ENCODE measurements around the gene SNTG2.

Gene SNTG2

DNA sequence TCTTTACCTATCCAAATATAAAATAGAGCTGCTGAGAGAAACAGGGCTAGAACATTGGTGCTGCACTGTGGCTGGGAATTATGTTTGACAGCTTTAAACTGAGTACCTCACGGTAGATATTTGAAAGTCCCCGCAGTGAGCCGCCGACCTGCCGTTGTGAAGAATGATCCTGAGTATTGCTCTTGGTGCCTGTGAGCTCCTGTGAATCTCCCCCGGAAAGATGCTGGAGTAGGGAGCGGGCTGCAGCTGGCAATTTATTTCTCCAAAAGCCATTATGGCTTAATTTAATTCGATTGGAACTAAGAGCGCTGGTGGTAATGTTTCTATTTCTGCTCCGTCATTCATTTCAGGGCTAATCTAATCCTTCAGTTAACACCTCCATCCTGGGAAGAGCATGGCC, 333.2 kb downstream of the SNTG2 start:
- no peak for ATAC-seq
- TF ChIP-seq SNAI2 (CRISPR knock-in tag; IDR thresholded peaks at IDR 0.05) = no peak
- TF ChIP-seq, protein P1, sequence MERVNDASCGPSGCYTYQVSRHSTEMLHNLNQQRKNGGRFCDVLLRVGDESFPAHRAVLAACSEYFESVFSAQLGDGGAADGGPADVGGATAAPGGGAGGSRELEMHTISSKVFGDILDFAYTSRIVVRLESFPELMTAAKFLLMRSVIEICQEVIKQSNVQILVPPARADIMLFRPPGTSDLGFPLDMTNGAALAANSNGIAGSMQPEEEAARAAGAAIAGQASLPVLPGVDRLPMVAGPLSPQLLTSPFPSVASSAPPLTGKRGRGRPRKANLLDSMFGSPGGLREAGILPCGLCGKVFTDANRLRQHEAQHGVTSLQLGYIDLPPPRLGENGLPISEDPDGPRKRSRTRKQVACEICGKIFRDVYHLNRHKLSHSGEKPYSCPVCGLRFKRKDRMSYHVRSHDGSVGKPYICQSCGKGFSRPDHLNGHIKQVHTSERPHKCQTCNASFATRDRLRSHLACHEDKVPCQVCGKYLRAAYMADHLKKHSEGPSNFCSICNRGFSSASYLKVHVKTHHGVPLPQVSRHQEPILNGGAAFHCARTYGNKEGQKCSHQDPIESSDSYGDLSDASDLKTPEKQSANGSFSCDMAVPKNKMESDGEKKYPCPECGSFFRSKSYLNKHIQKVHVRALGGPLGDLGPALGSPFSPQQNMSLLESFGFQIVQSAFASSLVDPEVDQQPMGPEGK (CRISPR knock-in tag; IDR thresholded peaks at IDR 0.05; ENCODE audit: borderline replicate concordance) = no peak
- no peak for TF ChIP-seq PPARA (CRISPR knock-in tag; IDR thresholded peaks at IDR 0.05; ENCODE audit: borderline replicate concordance)
- peak; percentile 42; the same call in 1 of the 2 replicates for TF ChIP-seq TCF4 (CRISPR knock-in tag; IDR thresholded peaks at IDR 0.05; ENCODE audit: borderline replicate concordance)
- peak; percentile 44; the same call in 1 of the 2 replicates for TF ChIP-seq BACH2 (CRISPR knock-in tag; IDR thresholded peaks at IDR 0.05; ENCODE audit: borderline replicate concordance)
- TF ChIP-seq, protein P2, sequence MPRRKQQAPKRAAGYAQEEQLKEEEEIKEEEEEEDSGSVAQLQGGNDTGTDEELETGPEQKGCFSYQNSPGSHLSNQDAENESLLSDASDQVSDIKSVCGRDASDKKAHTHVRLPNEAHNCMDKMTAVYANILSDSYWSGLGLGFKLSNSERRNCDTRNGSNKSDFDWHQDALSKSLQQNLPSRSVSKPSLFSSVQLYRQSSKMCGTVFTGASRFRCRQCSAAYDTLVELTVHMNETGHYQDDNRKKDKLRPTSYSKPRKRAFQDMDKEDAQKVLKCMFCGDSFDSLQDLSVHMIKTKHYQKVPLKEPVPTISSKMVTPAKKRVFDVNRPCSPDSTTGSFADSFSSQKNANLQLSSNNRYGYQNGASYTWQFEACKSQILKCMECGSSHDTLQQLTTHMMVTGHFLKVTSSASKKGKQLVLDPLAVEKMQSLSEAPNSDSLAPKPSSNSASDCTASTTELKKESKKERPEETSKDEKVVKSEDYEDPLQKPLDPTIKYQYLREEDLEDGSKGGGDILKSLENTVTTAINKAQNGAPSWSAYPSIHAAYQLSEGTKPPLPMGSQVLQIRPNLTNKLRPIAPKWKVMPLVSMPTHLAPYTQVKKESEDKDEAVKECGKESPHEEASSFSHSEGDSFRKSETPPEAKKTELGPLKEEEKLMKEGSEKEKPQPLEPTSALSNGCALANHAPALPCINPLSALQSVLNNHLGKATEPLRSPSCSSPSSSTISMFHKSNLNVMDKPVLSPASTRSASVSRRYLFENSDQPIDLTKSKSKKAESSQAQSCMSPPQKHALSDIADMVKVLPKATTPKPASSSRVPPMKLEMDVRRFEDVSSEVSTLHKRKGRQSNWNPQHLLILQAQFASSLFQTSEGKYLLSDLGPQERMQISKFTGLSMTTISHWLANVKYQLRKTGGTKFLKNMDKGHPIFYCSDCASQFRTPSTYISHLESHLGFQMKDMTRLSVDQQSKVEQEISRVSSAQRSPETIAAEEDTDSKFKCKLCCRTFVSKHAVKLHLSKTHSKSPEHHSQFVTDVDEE (CRISPR knock-in tag; IDR thresholded peaks at IDR 0.05) = 0 out of 2 replicates have a peak, but pooled peaks have one; percentile 42
- no peak for TF ChIP-seq ISL1 (CRISPR knock-in tag; IDR thresholded peaks at IDR 0.05)

GRCh38 chr2:1286929-1287328, 336.3 kb downstream of the SNTG2 start:
- ATAC-seq = no peak
- TF ChIP-seq BACH2 (CRISPR knock-in tag; IDR thresholded peaks at IDR 0.05; ENCODE audit: borderline replicate concordance) = no peak
- TF ChIP-seq POU6F1 (CRISPR knock-in tag; IDR thresholded peaks at IDR 0.05; ENCODE audit: borderline replicate concordance, low read depth) = no peak
- no peak for TF ChIP-seq TCF4 (CRISPR knock-in tag; IDR thresholded peaks at IDR 0.05; ENCODE audit: borderline replicate concordance)
- no peak for TF ChIP-seq ZNF565 (CRISPR knock-in tag; conservative IDR thresholded peaks at IDR 0.05; ENCODE audit: low read depth)
- TF ChIP-seq CSRNP3 (CRISPR knock-in tag; IDR thresholded peaks at IDR 0.05) = no peak
- no peak for TF ChIP-seq ZFP3 (CRISPR knock-in tag; IDR thresholded peaks at IDR 0.05)
- no peak for TF ChIP-seq SNAI2 (CRISPR knock-in tag; IDR thresholded peaks at IDR 0.05)
- no peak for TF ChIP-seq PPARA (CRISPR knock-in tag; IDR thresholded peaks at IDR 0.05; ENCODE audit: borderline replicate concordance)
- no peak for TF ChIP-seq ZFP30 (CRISPR knock-in tag; IDR thresholded peaks at IDR 0.05)
- no peak for TF ChIP-seq ZC3H10 (CRISPR knock-in tag; IDR thresholded peaks at IDR 0.05)
- TF ChIP-seq ESRRG (CRISPR knock-in tag; IDR thresholded peaks at IDR 0.05) = no peak

DNA sequence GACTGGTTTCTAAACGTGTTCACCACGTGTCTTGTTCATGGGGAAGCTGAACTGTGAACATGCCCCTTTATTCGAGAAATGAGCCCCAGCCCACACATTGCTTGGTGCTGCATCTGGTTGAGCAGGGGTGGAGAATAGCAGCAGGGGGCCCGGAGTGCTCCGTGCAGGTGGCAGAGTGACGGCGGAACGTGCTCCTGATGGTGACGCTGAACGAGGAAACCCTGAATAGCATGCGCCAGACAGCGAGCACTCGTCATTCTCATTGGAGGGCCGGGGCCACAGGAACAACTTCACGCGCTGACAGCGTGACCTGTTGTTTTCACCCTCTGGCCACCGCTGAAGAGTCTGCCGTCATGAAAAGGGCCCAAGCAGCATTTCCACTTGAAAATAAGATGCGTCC, 336.8 kb downstream of the SNTG2 start:
- TF ChIP-seq ZNF8 (CRISPR knock-in tag; IDR thresholded peaks at IDR 0.05) (no peak), ZC3H10 (CRISPR knock-in tag; IDR thresholded peaks at IDR 0.05) (no peak), PPARA (CRISPR knock-in tag; IDR thresholded peaks at IDR 0.05; ENCODE audit: borderline replicate concordance) (no peak), ARNTL (CRISPR knock-in tag; IDR thresholded peaks at IDR 0.05; ENCODE audit: borderline replicate concordance, low read depth) (no peak), ESRRG (CRISPR knock-in tag; IDR thresholded peaks at IDR 0.05) (no peak), ZNF565 (CRISPR knock-in tag; conservative IDR thresholded peaks at IDR 0.05; ENCODE audit: low read depth) (no peak), ZNF70 (CRISPR knock-in tag; IDR thresholded peaks at IDR 0.05) (no peak), GLIS3 (CRISPR knock-in tag; IDR thresholded peaks at IDR 0.05) (no peak)
- TF ChIP-seq, protein P2 (CRISPR knock-in tag; IDR thresholded peaks at IDR 0.05) = no peak
- ATAC-seq = no peak
